Measurements from ENCODE around the gene UBE2O.

DNA sequence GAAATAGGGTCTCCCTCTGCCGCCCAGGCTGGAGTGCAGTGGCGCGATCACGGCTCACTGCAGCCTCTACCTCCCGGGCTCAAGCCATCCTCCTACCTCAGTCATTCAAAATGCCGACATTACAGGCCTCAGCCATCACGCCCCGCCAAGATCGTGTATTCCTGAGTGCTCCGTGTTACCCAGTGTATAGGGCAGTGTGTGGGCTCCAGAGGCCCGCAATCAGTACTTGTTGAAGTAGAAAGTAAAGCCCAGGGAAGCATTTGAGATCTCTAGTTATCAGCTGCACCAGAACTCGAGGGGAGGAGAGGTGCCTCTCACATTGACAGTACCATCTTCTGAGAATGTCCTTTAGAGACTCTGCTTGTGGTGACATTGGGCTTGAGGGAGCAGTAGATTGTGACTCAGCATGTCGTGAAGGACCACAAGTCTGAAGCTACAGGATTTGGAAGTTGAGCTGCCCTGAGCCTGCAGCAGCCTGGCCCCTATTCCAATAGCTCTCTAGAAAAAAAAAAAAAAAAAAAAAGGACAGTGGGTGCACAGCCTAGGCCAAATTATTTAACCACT, 98.1 kb downstream of the UBE2O start:
- TF ChIP-seq, protein P1, sequence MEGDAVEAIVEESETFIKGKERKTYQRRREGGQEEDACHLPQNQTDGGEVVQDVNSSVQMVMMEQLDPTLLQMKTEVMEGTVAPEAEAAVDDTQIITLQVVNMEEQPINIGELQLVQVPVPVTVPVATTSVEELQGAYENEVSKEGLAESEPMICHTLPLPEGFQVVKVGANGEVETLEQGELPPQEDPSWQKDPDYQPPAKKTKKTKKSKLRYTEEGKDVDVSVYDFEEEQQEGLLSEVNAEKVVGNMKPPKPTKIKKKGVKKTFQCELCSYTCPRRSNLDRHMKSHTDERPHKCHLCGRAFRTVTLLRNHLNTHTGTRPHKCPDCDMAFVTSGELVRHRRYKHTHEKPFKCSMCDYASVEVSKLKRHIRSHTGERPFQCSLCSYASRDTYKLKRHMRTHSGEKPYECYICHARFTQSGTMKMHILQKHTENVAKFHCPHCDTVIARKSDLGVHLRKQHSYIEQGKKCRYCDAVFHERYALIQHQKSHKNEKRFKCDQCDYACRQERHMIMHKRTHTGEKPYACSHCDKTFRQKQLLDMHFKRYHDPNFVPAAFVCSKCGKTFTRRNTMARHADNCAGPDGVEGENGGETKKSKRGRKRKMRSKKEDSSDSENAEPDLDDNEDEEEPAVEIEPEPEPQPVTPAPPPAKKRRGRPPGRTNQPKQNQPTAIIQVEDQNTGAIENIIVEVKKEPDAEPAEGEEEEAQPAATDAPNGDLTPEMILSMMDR (IDR thresholded peaks at IDR 0.05; ENCODE audit: low read depth, low read length, poor library complexity, severe bottlenecking): no peak
- TF ChIP-seq EZH2phosphoT487 (IDR thresholded peaks at IDR 0.05; ENCODE audit: borderline replicate concordance, low read length): no peak
